IMR-90 (cell line): ENCODE data around the gene PTPRN2. TPM values are rescaled to one million over a fixed set of nuclear protein-coding genes. Genes with fewer than 3 reads are reported as not detected.

Experiments used
- ATAC-seq: fragments of 200-7000 bp; cut with Tn5 transposase; 2 replicates; pipeline ENCODE4 v1.9.1; 2020; ENCODE audit warnings: low read depth, mild to moderate bottlenecking, moderate library complexity
- BruUV-seq: library from RNA; stranded (reverse); fragments of 400-500 nt; replicated peaks from 2 replicates; lab custom pipeline; 2021; lab: Mats Ljungman, UMichigan
- CTCF ChIA-PET: fragments of 300-600 bp; formaldehyde crosslinking; extraction: SDS; loops from one replicate; lab custom pipeline; 2021; ENCODE audit warnings: antibody characterized with exemption; lab: Yijun Ruan, JAX
- POLR2A ChIA-PET: fragments of 300-600 bp; sonication (Branson Sonifier 250); formaldehyde crosslinking; loops from one replicate; lab custom pipeline; 2022; ENCODE audit warnings: antibody characterized with exemption; ENCODE audit not compliant: unreplicated experiment; lab: Charles Lee
- DNase-seq: peaks from one replicate; pipeline ENCODE4 v3.0.0; 2013
- H2AFZ ChIP-seq: replicated peaks from 2 replicates; pipeline ENCODE3; 2013; ENCODE audit warnings: low read length, mild to moderate bottlenecking; ENCODE audit not compliant: poor library complexity
- H2AK5ac ChIP-seq: 2 replicates; pipeline ENCODE4 v1.6.1; 2013; ENCODE audit warnings: low read depth, low read length, inconsistent platforms
- H2AK9ac ChIP-seq: replicated peaks from 2 replicates; pipeline ENCODE3; 2013; ENCODE audit warnings: mild to moderate bottlenecking, low read depth, low read length, moderate library complexity; ENCODE audit not compliant: poor library complexity
- H2BK120ac ChIP-seq: 2 replicates; pipeline ENCODE4 v1.6.1; 2013; ENCODE audit warnings: low read depth, low read length, inconsistent platforms
- H2BK15ac ChIP-seq: 3 replicates; pipeline ENCODE4 v1.6.1; 2013; ENCODE audit warnings: low read depth, low read length, inconsistent platforms
- H2BK20ac ChIP-seq: 2 replicates; pipeline ENCODE4 v1.6.1; 2013; ENCODE audit warnings: low read depth, mild to moderate bottlenecking, inconsistent platforms, low read length, moderate library complexity
- H2BK5ac ChIP-seq: 2 replicates; pipeline ENCODE4 v1.6.1; 2013; ENCODE audit warnings: mild to moderate bottlenecking, low read depth, low read length, inconsistent platforms; ENCODE audit not compliant: poor library complexity, severe bottlenecking
- H3K14ac ChIP-seq: replicated peaks from 2 replicates; pipeline ENCODE4 v1.6.1; 2013; ENCODE audit warnings: low read depth, low read length, inconsistent platforms
- H3K18ac ChIP-seq: 2 replicates; pipeline ENCODE4 v1.6.1; 2013; ENCODE audit warnings: low read depth, low read length, control low read depth
- H3K23ac ChIP-seq: 2 replicates; pipeline ENCODE4 v1.6.1; 2013; ENCODE audit warnings: low read depth, low read length, inconsistent platforms
- H3K27ac ChIP-seq: 2 replicates; pipeline ENCODE4 v1.5.1; 2013; ENCODE audit warnings: mild to moderate bottlenecking, control low read depth, low read length; ENCODE audit not compliant: insufficient read depth
- H3K27me3 ChIP-seq: 2 replicates; pipeline ENCODE4 v1.6.1; 2013; ENCODE audit warnings: low read length; ENCODE audit not compliant: control insufficient read depth, insufficient read depth
- H3K36me3 ChIP-seq: 2 replicates; pipeline ENCODE4 v1.6.1; 2013; ENCODE audit warnings: low read length, mixed read lengths; ENCODE audit not compliant: control insufficient read depth, insufficient read depth
- H3K4ac ChIP-seq: 2 replicates; pipeline ENCODE4 v1.6.1; 2013; ENCODE audit warnings: low read depth, low read length, inconsistent platforms
- H3K4me1 ChIP-seq: 2 replicates; pipeline ENCODE4 v1.6.1; 2013; ENCODE audit warnings: low read length, mixed read lengths; ENCODE audit not compliant: control insufficient read depth, insufficient read depth
- H3K4me2 ChIP-seq: 2 replicates; pipeline ENCODE4 v1.6.1; 2013; ENCODE audit warnings: low read depth, mild to moderate bottlenecking, control low read depth, low read length, moderate library complexity
- H3K4me3 ChIP-seq: 2 replicates; pipeline ENCODE4 v1.5.1; 2013; ENCODE audit warnings: low read depth, mild to moderate bottlenecking, control low read depth, low read length, moderate library complexity; ENCODE audit not compliant: insufficient read depth
- H3K56ac ChIP-seq: 2 replicates; pipeline ENCODE4 v1.6.1; 2013; ENCODE audit warnings: low read length, inconsistent platforms; ENCODE audit not compliant: insufficient read depth; ENCODE audit errors: extremely low read depth
- H3K79me1 ChIP-seq, 2 experiments: 2 replicates each; pipeline ENCODE4 v1.6.1; 2013; ENCODE audit warnings: low read length in 2 of 2, inconsistent platforms in 1 of 2, low read depth in 1 of 2
- H3K9ac ChIP-seq: 2 replicates; pipeline ENCODE4 v1.6.1; 2013; ENCODE audit warnings: low read depth, low read length, control low read depth
- H3K9me1 ChIP-seq: 2 replicates; pipeline ENCODE4 v1.6.1; 2013; ENCODE audit warnings: low read length, inconsistent platforms; ENCODE audit not compliant: insufficient read depth
- H3K9me3 ChIP-seq: 2 replicates; pipeline ENCODE4 v1.6.1; 2013; ENCODE audit warnings: low read length; ENCODE audit not compliant: control insufficient read depth, insufficient read depth
- H4K20me1 ChIP-seq: 2 replicates; pipeline ENCODE4 v1.6.1; 2013; ENCODE audit warnings: low read length, inconsistent platforms; ENCODE audit not compliant: insufficient read depth
- H4K5ac ChIP-seq: 2 replicates; pipeline ENCODE4 v1.6.1; 2013; ENCODE audit warnings: mild to moderate bottlenecking, low read depth, low read length, control low read depth
- H4K8ac ChIP-seq, 2 experiments: 2 replicates each; pipeline ENCODE4 v1.6.1; 2013; ENCODE audit warnings: low read depth in 2 of 2, low read length in 2 of 2, control low read depth in 1 of 2, inconsistent platforms in 1 of 2
- H4K91ac ChIP-seq: 2 replicates; pipeline ENCODE4 v1.6.1; 2013; ENCODE audit warnings: low read depth, low read length, inconsistent platforms; ENCODE audit not compliant: insufficient read depth
- MAFK ChIP-seq: IDR thresholded peaks from 2 replicates; pipeline ENCODE4 v1.6.1; 2012; ENCODE audit warnings: low read depth, low read length, improper control_type of control experiment
- POLR2A ChIP-seq: IDR thresholded peaks from 2 replicates; pipeline ENCODE4 v1.6.1; 2012; ENCODE audit warnings: mild to moderate bottlenecking, low read depth, low read length
- WGBS, 2 experiments: methylation state at CpG; one replicate each; pipeline versions ENCODE4 v1.1.5 to v1.1.7; 2013; ENCODE audit warnings: missing lambda C conversion rate in 2 of 2; ENCODE audit not compliant: insufficient read length in 1 of 2; ENCODE audit errors: extremely low coverage in 2 of 2; 5-methylcytosine and 5-hydroxymethylcytosine counted together
- dilution Hi-C: fragments of 300-500 bp; cut with HindIII; formaldehyde crosslinking; loops from one replicate; pipeline ENCODE4 v1.14.3; 2018; ENCODE audit warnings: low sequenced_read_pairs; ENCODE audit not compliant: unreplicated experiment
- in situ Hi-C: fragments of 300-500 bp; cut with MboI; formaldehyde crosslinking; loops from 3 replicates; pipeline ENCODE4 v1.14.3; 2019; ENCODE audit warnings: low sequenced_read_pairs, inconsistent platforms, mixed read lengths
- intact Hi-C: fragments of 100-400 bp; cut with micrococcal nuclease; formaldehyde crosslinking; loops from 2 replicates; pipeline ENCODE4 v1.10.0; 2022
- polyA plus RNA-seq, 3 experiments: library from polyadenylated mRNA; depleted of rRNA; stranded (reverse); fragments of >200 nt; gene quantifications; 2 replicates each; pipeline ENCODE4 v1.2.3, GENCODE V29; 2012; ENCODE audit warnings: low replicate concordance in 1 of 3
- total RNA-seq: library from RNA; depleted of rRNA; stranded (reverse); fragments of >200 nt; gene quantifications from 2 replicates; pipeline ENCODE4 v1.2.3, GENCODE V29; 2012

Gene PTPRN2
- total and polyA plus RNA-seq, 2 of the 4 experiments (the other 2 are of a cell fraction) = 0.03 TPM; not detected in 1

DNA sequence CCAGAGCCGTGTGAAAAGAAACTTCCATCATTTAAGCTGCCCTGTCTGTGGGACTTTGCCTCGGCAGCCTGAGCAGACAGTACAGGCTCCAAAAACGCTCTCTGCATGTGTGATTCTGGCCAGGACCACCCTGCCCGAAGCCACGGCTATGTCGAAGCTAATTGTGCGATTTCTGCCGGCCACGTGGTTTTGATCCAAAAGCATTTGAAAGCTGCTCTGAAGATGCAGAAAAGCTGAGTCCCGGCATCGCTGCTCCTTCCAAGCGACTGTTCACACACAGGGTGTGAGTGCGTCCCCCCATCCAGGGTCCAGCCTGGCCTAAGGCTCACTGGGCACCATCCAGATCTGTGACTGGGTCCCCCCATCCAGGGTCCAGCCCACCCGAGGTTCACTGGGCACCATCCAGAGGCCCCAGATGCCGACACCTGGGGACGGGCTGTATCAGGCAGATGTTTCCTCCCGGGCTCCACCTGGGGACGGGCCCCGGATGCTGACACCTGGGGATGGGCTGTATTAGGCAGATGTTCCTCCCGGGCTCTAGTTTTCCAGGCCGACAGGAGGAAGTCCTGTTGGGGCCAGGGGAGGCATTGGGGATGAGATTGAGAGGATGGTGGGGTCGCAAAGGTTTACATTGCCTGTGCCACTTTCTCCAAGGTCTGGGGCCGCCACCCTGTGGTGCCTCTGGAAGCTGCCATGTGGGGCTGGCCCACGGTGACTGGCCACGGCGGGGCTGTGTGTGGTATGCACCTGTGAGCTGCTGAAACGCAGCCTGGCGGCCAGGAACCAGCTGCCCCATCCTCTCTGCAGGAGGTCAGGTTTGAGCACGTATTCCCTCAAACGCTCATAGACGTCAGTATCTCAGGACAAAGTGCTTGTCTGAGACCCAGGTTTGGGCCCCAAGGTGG is 723.5 kb downstream of the PTPRN2 start:
- Histone ChIP-seq H4K20me1 (no peaks in the 10 kb centered on the region), H2BK15ac (no peak overlapping the region), H2BK5ac (no peak overlapping the region), H3K4ac (no peak overlapping the region), H3K18ac (no peak overlapping the region), H2AK9ac (no peak overlapping the region), H2BK120ac (no peak overlapping the region), H3K27me3 (no peaks in the 10 kb centered on the region), H3K79me1 (no peaks in the 10 kb centered on the region), H3K9me3 (peaks cover 61% of the 10 kb centered on the region), H3K9me1 (no peaks in the 10 kb centered on the region), H2BK20ac (no peak overlapping the region), H3K4me1 (no peaks in the 10 kb centered on the region), H3K27ac (no peak overlapping the region), H3K4me2 (no peak overlapping the region), H3K14ac (no peak overlapping the region), H4K8ac (no peak overlapping the region), H3K4me3 (no peak overlapping the region), H2AK5ac (no peak overlapping the region), H3K23ac (no peak overlapping the region), H4K91ac (no peak overlapping the region), H2AFZ (no peak overlapping the region), H3K36me3 (no peaks in the 10 kb centered on the region), H4K5ac (no peak overlapping the region), H3K56ac (no peak overlapping the region), H3K9ac (no peak overlapping the region)
- ATAC-seq (no peak), DNase-seq (no peak)
- ChIA-PET CTCF (no interaction called here), POLR2A (no interaction called here)
- 66% methylated on average over 18 of the region's 31 CpGs; no CpG with 5 or more reads in 1 of the 2 experiments for WGBS, 2 experiments
- no TSS peak for BruUV-seq
- intact Hi-C loops = no loop called here
- TF ChIP-seq MAFK (no peak), POLR2A (no peak)
- in situ Hi-C loops = no loop called here
- dilution Hi-C loops = no loop called here
